ENCODE measurements around the gene ATP6AP2.
"Not testable (repeated sequence)": the region's sequence is repeated elsewhere in the genome, so short reads cannot be mapped to it uniquely, and the experiment has no call there.

DNA sequence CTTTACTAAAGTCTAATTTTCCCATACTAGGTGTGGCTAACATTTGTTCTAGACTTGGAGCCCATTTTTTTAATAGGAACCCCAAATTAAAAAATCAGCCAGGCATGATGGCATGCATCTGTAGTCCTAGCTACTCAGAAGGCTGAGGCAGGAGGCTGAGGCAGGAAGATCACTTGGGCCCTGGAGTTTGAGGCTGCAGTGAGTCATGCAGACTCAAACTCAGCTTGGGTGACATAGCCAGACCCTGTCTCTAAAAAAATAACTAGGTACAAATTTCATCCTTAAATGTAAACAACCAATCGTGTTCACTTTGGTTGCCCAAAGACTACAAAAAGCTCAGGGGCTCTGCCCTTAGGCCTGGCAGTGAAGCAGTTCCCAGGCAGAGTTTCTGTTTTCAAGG, 6.9 kb downstream of the ATP6AP2 start:
- not testable (repeated sequence) for TF ChIP-seq EZH2phosphoT487 (IDR thresholded peaks at IDR 0.05; ENCODE audit: borderline replicate concordance)
- TF ChIP-seq, protein P1, sequence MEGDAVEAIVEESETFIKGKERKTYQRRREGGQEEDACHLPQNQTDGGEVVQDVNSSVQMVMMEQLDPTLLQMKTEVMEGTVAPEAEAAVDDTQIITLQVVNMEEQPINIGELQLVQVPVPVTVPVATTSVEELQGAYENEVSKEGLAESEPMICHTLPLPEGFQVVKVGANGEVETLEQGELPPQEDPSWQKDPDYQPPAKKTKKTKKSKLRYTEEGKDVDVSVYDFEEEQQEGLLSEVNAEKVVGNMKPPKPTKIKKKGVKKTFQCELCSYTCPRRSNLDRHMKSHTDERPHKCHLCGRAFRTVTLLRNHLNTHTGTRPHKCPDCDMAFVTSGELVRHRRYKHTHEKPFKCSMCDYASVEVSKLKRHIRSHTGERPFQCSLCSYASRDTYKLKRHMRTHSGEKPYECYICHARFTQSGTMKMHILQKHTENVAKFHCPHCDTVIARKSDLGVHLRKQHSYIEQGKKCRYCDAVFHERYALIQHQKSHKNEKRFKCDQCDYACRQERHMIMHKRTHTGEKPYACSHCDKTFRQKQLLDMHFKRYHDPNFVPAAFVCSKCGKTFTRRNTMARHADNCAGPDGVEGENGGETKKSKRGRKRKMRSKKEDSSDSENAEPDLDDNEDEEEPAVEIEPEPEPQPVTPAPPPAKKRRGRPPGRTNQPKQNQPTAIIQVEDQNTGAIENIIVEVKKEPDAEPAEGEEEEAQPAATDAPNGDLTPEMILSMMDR (conservative IDR thresholded peaks at IDR 0.05; ENCODE audit: low read length): not testable (repeated sequence)
